HG03280 (cell line): Measurements from ENCODE around the gene HSPG2.
"Not testable (repeated sequence)": the region's sequence is repeated elsewhere in the genome, so short reads cannot be mapped to it uniquely, and the experiment has no call there.

ENCODE experiments used
- ATAC-seq: cut with Tn5 transposase; IDR thresholded peaks from one replicate; pipeline ENCODE4 v1.9.1; 2021; ENCODE audit warnings: mild to moderate bottlenecking, moderate library complexity; ENCODE audit not compliant: unreplicated experiment

Gene HSPG2

DNA sequence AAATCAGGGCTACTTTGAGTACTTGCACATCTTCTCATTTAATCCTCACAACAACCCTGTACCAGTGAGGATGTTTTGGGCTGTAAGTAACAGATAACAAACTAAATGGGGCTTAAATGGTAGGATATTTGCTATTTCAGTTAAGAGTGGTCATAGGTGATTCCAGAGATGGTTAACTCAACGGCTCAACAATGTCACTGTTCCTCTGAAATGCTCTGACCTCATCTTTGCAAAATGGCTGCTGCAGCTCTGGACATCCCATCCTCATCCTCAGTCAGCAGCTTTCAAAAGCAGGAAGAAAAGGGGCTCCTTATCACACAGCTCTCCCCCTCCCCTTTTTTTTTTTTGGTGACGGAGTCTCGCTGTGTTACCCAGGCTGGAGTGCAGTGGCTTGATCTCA lies 123.6 kb downstream of the HSPG2 start:
- no peak for ATAC-seq

DNA sequence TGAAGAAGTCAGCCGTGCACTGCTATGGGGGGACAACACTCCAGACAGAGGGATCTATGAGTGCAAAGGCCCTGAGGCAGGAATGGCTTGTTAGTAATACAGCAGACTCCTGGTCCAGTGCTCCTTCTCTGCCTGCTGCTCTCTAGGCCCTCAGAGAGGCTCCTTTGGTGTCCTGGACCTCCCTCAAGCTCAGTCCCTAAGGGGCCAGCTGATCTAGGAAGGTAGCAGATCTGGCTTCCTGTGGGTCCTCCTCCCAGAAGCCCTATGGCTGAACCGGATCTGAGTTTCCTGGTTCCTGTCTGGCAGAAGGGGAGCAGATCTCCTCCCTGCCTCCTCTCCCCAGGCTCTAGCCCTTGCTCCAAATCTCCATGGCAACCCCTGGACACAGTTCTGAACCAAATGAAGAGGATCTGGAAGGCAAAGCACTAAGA lies 125.2 kb downstream of the HSPG2 start, which contains the start of gene LDLRAD2:
Gene LDLRAD2 (plus strand): TSS at position 391 of the 431 bp plus-strand sequence. CDS start 187 bp downstream, outside the sequence.
- no peak for ATAC-seq

DNA sequence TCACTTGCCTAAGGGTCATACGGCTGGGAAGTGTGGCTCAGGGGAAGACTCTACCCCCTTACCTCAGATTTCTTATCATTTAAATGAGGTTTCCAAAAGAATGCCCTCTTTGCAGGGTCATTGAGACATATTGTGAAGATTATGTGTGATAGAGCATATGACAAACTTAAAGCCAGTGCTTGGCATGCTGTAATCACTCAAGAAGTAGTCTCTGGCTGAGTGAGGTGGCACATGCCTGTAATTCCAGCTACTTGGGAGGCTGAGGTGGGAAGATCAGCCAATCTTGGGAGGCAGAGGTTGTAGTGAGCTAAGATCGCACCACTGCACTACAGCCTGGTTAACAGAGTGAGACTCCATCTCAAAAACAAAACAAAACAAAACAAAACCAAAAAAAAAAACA lies 132.6 kb downstream of the HSPG2 start:
- ATAC-seq = no peak

DNA sequence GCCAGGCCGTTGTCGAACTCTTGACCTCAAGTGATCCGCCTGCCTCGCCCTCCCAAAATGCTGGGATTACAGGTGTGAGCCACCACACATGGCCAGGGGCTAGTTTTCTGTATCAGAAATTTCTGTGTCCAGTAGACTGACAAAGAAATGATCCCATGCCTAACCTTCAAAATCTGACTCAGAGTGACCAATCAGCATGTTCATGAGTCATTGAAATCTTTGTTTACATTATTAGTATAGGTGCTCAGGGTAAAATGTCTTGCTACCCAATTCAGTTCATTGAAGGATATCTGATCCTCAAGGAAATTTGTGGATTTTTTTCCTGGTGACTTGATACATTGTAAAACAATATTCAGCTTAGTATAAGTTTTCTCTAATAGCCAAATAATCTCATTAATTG lies 136.0 kb downstream of the HSPG2 start:
- no peak for ATAC-seq

DNA sequence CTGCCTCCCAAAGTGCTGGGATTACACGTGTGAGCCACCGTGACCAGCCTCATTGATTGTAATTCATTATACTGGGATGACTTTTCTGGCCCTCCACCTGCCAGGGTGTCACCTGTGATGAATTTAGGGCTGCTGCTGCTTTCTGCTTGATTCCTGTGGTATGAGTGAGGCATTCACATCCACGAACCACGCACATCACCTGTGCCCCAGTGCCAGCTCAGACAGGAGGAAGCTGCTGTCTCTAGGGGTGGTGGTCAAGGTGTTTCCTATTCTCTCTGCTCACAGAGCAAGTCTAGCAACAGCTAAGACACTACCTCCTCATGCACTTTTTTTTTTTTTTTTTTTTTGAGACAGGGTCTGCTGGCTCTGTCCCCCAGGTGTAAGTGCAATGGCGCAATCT lies 137.4 kb downstream of the HSPG2 start:
- no peak for ATAC-seq

DNA sequence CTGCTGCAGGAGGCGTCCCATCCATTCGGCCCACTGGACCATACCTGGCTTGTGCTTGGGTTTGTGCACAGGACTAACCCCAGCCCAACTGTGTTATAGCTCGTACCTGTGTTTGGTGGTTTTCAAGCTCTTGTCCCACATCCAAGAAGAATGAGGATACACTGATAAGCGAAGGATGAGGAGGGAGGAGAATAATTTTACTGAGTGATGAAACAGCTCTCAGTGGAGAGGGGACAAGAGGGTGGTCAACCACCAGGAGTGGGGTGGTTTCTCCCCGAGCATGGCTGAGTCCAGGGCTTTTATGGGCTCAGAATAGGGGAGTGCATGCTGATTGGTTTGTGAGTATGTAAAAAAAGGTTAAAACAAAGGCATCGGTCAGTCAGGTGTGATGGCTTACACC lies 142.0 kb downstream of the HSPG2 start:
- no peak for ATAC-seq

DNA sequence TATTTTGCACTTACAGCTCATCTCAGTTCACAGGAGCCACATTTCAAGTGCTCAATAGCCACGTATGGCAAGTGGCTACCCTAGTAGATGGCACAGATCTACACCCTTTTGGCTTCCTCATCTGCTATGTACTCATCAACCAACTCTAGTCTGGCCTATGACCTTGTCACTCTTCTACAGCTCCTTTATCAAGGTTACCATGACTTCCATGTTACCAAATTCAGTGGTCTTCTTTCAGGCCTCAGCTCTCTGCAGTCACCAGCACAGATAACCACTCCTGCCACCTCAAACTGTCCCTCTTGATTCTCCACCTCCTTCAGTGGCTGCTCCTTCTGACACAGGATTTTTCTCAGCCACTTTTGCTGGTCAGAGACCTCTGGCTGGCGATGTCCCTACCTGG lies 142.5 kb downstream of the HSPG2 start:
- no peak for ATAC-seq

DNA sequence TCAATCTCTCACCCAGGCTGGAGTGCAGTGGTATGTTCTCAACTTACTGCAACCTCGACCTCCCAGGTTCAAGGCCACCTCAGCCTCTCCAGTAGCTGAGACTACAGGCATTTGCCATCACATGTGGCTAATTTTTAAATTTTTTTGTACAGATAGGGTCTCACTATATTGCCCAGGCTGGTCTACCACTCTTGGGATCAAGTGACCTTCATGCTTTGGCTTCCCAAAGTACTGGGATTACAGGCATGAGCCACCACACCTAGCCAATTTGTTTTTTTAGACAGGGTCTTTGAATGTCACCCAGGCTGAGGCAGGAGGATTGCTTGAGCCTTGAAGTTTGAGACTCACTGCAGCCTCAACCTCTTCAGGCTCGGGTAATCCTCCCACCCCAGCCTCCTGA lies 144.0 kb downstream of the HSPG2 start:
- ATAC-seq = no peak

DNA sequence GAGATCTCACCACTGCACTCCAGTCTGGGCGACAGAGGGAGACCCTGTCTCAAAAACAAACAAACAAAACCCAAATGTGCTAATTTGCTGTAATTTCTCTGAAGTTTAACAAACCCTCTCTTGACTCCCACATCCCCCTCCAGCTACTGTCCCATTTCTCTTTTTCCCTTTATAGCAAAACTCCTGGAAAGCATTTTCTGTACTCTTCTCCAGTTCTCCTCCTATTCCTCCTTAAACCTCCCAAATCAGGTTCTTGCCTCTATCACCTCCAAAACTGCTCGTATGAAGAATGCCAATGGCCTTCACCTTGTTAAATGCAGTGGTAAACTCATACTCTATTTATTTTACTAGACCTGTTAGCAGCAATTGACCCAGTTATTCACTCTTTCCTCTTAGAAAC lies 150.5 kb downstream of the HSPG2 start:
- no peak for ATAC-seq

DNA sequence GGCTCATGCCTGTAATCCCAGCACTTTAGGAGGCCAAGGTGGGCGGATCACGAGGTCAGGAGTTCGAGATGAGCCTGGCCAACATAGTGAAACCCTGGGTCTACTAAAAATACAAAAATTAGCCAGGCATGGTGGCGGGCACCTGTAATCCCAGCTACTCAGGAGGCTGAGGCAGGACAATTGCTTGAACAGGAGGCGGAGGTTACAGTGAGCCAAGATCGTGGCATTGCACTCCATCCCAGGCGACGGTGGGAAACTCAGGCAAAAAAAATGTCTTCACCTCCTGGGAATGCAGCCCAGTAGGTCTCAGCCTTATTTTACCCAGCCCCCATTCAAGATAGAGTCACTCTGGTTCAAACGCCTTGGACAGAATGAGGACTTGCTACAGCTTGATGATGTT lies 151.3 kb downstream of the HSPG2 start:
- not testable (repeated sequence) for ATAC-seq

DNA sequence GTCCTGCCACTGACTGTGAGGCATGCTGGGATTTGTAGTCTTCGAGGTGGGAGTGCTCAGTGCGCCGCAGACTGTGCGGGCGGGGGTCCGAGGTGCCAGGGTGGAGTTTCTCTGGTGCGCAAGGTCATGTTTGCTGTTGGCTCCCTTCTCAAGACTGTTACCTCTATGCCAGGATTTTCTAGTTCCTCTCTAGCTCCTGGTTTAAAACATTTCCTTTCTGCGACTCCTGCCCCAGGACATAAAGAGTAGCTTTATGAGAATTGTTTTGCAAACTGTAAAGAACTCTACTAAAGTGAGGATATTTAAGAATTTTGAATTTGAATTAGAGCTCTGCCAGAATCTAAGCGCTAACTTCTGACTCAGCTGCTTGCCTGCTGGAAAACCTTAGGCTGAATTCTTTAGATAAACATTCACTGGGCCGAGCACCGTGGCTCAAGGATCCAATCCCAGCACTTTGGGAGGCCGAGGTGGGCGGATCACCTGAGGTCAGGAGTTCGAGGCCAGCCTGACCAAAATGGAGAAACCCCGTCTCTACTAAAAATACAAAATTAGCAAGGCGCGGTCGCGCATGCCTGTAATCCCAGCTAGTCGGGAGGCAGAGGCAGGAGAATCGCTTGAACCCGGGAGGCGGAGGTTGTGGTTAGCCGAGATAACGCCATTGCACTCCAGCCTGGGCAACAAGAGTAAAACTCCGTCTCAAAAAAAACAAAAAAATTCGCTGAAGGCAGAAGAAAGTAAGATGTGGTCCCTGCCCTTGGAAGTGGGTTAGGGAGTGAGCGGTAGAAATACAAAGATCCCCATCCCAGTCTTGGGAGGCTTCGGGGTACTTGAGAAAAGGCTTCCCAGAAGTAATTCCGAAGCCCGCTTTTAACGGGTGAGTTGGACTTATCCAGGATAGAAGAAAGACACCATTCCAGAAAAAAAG lies 153.2 kb downstream of the HSPG2 start:
- no peak for ATAC-seq

DNA sequence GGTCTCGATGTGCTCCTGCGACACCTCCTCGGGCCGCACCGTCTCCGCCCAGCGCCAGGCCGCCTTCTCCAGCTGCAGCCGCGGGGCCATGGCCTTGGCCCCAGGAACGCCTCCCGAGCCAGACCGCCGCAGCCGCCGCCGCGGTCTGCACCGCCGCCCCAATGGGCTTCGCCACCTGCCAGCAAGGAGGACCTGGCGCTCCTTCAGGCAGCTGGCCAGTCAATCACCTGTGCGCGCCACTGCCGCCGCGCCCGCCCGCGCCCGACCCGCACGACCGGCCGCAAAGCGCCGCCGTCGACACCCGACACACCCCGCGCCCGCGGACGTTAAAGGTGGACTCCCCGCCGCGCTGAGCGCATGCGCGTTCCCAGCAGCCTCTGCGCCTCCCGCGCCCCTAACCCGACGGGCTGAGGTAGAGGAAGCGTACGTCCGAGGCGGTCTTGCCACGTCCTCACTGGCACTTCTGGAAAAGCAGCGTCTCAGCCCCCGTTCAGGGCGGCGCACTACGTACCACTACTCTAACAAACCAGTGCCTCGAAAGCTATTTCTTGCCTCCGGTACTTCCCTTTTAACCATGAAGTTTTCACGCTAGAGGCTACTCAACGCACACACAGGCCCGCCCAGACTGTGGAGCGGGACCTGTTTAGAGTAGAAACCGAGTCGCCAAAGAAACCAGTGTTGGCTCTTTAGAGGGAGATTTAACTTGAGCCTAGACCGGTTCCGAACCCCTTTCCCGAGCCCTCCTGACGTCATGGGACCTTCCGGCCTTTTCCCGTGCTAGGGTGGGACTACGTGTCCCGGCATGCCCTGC lies 154.0 kb downstream of the HSPG2 start, which contains the start of gene USP48:
Gene USP48 (minus strand): TSS at position 282 of the 811 bp plus-strand sequence. CDS start 192 bp downstream, at position 90.
- peak; percentile 61 for ATAC-seq

DNA sequence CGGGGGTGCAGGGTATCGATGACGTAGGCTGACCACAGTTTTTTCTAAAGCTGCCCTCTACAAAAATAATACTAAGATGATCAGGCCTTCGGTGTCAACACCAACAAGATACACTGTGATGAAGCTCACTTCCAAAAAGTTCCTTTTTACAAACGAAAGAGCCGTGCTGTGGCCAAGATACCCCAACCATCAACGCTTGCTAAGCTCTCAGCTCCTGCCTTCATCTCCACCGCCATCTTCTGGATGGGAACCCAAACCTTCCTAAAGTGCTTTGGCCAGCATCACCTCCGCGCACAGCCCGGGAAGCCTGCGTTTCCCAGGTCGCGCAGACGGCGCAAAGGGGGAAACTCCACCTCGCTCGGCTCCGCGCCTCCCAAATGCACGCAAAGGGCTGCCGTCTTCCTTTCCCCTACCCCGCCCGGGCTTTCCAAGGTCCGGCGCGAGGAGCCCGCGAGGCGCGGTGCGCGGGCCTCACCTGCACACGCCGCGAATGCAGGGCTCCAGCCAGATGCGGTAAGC lies 154.7 kb downstream of the HSPG2 start:
- peak; percentile 20 for ATAC-seq

DNA sequence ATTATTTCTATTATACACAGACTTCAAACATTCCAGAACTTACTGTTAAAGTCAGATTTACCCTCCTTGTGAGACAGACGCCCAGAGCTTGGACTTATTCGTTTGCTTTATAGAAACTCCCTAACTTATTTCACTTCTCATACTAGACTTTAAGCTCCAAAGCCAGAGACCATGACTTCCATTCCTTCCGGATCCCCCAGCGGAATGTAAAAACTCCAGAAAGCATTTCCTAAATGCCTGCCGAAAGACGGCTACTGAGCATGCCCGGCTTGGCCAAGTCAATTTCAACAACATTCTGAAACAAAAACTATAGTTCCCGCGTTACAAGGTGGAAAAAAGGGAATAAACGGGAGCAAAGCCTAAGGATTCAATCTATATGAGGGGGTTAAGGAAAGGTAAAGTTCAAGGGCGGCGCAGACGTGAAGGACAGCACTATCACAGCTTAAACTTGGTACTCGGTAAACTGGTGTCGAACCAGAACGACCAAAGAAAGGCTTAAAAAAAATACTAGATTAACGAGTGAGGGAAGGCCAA lies 155.2 kb downstream of the HSPG2 start:
- ATAC-seq = peak; percentile 19

DNA sequence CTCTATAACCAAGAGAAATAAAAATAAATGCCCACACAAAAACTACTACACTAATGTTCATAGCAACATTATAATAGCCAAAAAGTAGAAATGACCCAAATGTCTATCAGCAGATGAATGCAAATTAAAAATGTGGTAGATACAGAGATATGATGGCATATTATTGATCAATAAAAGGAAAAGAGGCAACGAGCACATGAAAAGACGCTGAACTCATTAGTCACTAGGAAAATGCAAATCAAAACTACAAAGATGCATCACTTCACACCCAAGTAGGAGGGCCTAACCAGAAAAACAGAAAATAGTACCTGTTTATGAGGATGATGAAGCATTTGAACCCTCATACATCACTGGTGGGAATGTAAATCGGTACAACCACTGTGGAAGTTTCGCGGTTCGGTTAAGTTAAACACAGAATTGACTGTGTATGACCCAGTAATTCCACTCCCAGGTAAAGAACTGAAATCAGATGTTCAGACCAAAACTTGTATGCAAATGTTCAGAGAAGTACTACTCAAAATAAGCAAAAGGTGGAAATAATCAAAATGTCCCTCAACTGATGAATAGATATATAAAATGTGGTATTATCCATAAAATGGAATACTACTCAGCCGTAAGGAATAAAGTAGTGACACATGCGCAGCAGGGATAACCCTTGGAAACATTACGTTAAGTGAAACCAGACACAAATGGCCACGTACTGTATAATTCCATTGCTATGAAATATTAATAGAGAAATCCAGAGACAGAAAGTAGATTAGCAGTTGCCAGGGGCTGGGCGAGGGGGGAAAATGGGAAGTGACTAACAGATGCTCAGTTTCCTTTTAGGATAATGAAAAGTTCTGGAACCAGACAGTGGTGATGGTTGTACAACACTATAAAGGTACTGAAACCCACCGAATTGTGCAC lies 157.2 kb downstream of the HSPG2 start:
- no peak for ATAC-seq

DNA sequence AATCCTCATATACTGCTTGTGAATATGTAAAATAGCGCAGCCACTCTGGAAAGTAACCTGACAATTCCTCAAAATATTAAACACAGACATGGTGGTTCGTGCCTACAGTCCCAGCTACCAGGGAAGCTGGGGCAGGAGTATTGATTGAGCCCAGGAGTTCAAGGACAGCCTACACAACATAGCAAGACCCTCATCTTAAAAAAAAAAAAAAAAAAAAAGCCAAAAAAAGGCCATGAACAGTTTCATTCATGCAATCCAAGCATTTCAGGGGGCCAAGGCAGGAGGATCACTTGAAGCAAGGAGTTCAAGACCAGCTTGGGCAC lies 158.7 kb downstream of the HSPG2 start:
- no peak for ATAC-seq

DNA sequence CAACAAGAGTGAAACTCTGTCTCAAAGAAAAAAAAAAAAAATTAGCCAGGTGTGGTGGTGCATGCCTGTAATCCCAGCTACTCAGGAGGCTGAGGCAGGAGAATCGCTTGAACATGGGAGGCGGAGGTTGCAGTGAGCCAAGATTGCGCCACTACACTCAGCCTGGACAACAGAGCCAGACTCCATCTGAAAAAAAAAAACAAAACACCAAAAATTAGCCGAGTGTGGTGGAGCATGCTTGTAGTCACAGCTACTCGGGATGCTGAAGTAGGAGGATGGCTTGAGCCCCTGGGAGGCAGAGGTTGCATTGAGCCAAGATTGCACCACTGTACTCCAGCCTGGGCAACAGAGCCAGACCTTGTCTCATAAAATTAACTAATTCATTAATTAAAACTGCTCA lies 160.2 kb downstream of the HSPG2 start:
- ATAC-seq = not testable (repeated sequence)

DNA sequence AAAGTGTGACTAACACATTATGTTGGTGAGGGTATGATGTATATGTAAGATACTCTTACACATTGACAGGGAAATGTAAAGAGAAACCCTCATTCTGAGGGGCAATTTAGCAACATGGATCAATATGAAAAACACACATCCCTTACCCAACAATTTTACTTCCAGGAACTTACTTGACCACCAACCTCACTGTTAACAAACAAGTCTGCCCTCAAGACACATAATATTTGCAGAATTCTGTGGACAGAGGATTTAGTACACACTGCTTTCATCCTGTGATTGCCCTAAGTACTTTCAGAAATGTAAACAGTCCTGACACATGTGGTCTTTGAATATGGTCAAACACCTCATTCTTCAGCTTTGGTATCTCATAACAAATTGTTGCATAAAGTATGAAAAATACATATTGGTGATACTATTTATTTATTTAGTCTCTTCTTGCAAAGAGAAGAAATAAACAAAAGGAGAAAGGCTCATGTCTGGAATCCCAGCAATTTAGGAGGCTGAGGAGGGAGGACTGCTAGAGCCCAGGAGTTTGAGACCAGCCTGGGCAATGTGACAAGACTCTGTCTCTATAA lies 161.0 kb downstream of the HSPG2 start:
- no peak for ATAC-seq

DNA sequence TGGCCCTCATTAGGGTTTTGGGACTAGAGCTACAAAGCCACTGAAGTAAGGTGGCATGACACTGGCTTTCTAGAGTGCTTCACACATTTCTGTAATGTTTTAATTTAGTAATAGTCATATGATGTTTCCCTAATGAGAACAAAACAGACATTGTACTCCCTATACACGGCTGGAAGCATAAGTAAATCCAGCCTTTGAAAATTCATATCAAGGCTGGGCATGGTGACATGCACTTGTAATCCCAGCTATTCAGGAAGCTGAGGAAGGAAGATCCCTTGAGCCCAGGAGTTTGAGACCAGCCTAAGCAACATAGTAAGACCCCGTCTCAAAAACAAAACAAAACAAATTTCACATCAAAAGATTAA lies 161.6 kb downstream of the HSPG2 start:
- ATAC-seq = no peak
